Glutamatergic neuron (in vitro differentiated cells): Measurements from ENCODE around the gene RIPOR3. TPM values are rescaled to one million over a fixed set of nuclear protein-coding genes. Genes with fewer than 3 reads are reported as not detected.

Source experiments
- DNase-seq: peaks from one replicate; pipeline ENCODE4 v3.0.0; 2022
- H3K27ac Mint-ChIP-seq: one replicate; pipeline ENCODE4 v1.8.0; 2020; ENCODE audit warnings: mild to moderate bottlenecking, mixed read lengths, inconsistent platforms; ENCODE audit not compliant: unreplicated experiment
- H3K27me3 Mint-ChIP-seq: one replicate; pipeline ENCODE4 v1.8.0; 2020; ENCODE audit warnings: mild to moderate bottlenecking, moderate library complexity, mixed read lengths, inconsistent platforms; ENCODE audit not compliant: unreplicated experiment
- H3K36me3 Mint-ChIP-seq: one replicate; pipeline ENCODE4 v1.8.0; 2020; ENCODE audit warnings: mild to moderate bottlenecking, mixed read lengths, inconsistent platforms; ENCODE audit not compliant: unreplicated experiment
- H3K4me1 Mint-ChIP-seq: one replicate; pipeline ENCODE4 v1.8.0; 2020; ENCODE audit warnings: mild to moderate bottlenecking, low read depth, mixed read lengths, inconsistent platforms; ENCODE audit not compliant: unreplicated experiment
- H3K4me3 Mint-ChIP-seq: one replicate; pipeline ENCODE4 v1.8.0; 2020; ENCODE audit warnings: mild to moderate bottlenecking, mixed read lengths, inconsistent platforms; ENCODE audit not compliant: unreplicated experiment
- H3K9me3 Mint-ChIP-seq: one replicate; pipeline ENCODE4 v1.8.0; 2020; ENCODE audit warnings: mild to moderate bottlenecking, moderate library complexity, mixed read lengths, inconsistent platforms; ENCODE audit not compliant: unreplicated experiment
- CTCF ChIP-seq: fragments of 200-600 bp; sonication (generic); IDR thresholded peaks from one replicate; pipeline ENCODE4 v1.5.0; 2021; ENCODE audit not compliant: partially characterized antibody, unreplicated experiment
- total RNA-seq: library from RNA; stranded (reverse); fragmentation: NEBNext Ultra II Directional; extraction: Animal tissue kit (Norgen Biotek cat#: 25700); gene quantifications from one replicate; pipeline ENCODE4 v1.2.1, GENCODE V29; 2021; ENCODE audit not compliant: unreplicated experiment

RIPOR3 gene
- total RNA-seq, 1 donor from 2014 or later = not detected

DNA sequence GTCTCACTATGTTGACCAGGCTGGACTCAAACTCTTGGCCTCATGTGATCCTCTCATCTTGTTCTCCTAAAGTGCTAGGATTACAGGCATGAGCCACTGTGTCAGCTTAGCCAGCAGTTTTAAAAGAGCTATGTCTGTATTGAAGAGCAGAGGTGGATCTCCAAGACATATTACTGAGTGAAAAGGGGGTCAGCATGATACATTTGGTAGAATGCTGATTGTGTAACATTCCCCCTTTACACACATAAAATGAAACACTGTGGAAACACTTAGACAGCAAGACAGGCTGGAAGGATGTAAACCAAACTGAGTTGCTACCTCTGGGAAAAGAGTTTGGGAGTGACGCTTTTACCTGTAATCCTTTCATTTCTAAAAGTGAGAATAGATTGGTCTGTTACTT is 1.7 kb upstream of the RIPOR3 start:
- H3K4me3 Mint-ChIP-seq = no peak overlapping the region
- no peak for DNase-seq
- no peak for TF ChIP-seq CTCF
- H3K27me3 Mint-ChIP-seq = peaks cover 11% of the 10 kb centered on the region
- no peaks in the 10 kb centered on the region for H3K9me3 Mint-ChIP-seq
- no peaks in the 10 kb centered on the region for H3K36me3 Mint-ChIP-seq
- no peak overlapping the region for H3K27ac Mint-ChIP-seq
- peaks cover 10% of the 10 kb centered on the region for H3K4me1 Mint-ChIP-seq

DNA sequence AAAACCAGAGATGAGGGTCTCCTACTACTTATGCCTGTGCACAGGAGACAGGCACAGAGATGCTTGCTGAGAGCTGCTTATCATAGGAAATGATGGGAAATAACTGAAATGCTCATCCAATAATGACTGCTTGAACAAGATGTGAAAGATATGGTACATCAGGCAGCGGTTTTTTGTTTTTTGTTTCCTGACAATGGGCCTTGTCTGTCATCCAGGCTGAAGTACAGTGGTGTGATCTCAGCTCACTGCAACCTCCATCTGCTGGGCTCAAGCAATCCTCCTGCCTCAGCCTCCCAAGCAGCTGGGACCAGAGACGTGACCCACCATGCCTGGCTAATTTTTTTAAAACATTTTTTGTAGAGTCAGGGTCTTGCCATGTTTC is 1.2 kb upstream of the RIPOR3 start:
- Mint-ChIP-seq H3K27me3 (peaks cover 11% of the 10 kb centered on the region), H3K4me3 (no peak overlapping the region), H3K4me1 (peaks cover 10% of the 10 kb centered on the region), H3K27ac (no peak overlapping the region), H3K9me3 (no peaks in the 10 kb centered on the region), H3K36me3 (no peaks in the 10 kb centered on the region)
- no peak for DNase-seq
- no peak for TF ChIP-seq CTCF

DNA sequence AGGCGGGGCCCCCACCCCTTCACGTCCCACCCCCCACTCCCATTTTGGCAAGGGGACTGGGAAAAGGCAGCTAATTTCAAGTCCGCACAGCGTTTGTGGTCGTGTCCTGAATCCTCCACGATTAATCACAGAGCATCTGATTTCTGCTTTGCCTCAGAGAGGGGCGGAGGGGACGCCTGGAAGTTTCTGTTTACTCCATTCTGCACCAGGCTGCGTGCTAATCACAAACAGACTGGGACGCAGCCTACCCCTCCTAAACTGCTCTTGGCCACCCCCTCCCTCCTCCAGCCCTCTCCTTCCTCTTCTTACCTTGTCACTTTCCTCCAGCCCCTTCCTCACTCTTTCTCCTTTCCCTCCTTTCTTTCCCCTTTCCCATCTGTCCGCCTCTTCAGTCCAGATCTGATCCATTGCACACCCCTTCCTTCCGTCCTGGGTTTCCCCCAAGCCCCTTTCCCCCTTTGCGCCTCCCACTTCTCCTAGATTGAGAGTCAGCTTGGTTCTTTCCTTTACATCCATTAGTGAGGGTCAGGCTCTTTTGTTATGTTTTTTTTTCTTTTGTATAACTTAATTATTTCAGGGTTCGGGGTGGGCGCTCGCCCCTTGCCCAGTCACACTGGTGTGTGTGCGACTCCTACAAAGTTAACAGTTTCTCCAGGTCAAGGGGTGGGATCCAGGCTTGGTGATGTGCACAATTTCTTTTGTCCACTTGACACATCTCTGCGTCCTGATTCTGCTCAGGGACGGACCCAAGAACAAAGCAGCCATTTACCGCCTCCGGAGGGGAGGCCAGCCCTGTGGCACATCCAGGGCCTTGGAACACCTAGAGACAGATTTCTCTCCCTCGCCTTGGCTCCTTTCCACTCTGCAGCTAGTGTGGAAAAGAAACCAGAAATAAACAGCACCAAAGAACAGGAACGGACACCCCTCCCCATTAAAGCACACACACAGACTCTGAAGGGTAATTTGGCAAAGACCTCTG is 520 bp upstream of the RIPOR3 start:
- H3K27me3 Mint-ChIP-seq = peaks cover 11% of the 10 kb centered on the region
- peak overlapping the region; percentile 20 for H3K27ac Mint-ChIP-seq
- no peaks in the 10 kb centered on the region for H3K9me3 Mint-ChIP-seq
- H3K4me3 Mint-ChIP-seq = peak overlapping the region; percentile 59
- no peak for DNase-seq
- peaks cover 10% of the 10 kb centered on the region for H3K4me1 Mint-ChIP-seq
- H3K36me3 Mint-ChIP-seq = no peaks in the 10 kb centered on the region
- TF ChIP-seq CTCF = no peak

DNA sequence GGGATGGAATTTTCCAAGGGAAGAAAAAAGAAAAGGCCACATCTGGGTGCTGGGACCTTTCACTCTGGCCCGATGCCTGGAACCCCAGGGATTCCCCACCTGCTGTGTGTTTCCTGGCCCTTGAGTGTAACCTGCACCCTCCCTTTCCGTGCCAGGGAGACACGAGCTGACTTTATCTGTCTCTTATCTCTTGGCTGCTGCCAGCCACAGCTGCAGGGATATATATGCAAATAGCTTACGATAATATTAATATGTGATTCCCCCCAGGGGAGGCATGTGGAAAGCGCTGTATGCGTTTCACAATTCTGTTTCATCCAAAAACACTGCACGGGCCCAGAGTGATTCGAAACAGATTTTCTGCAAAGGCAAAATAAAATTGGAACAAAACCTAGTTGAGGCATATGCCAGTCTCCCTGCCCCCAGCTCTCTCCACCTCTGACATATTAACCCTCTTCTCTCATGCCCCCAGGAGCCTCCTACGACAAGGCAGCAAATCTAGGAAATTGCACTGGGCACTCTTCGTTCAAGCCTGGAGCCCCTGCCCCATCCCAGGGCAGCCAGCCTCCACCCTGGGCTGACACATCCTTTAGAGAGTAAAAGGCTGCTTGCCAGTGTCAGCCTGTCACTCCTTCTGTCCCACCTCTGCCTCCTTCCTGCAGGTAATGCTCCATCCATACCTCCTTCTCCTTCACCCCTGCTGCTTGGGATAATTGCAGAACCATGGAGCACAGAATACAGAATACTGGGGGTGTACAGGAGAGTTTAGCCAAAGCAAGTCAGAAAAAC is 1.3 kb downstream of the RIPOR3 start:
- Mint-ChIP-seq H3K4me1 (peaks cover 10% of the 10 kb centered on the region), H3K36me3 (no peaks in the 10 kb centered on the region), H3K27me3 (peaks cover 11% of the 10 kb centered on the region), H3K9me3 (no peaks in the 10 kb centered on the region), H3K4me3 (no peak overlapping the region), H3K27ac (no peak overlapping the region)
- no peak for TF ChIP-seq CTCF
- no peak for DNase-seq
